ENCODE results near the gene PNKD.

DNA sequence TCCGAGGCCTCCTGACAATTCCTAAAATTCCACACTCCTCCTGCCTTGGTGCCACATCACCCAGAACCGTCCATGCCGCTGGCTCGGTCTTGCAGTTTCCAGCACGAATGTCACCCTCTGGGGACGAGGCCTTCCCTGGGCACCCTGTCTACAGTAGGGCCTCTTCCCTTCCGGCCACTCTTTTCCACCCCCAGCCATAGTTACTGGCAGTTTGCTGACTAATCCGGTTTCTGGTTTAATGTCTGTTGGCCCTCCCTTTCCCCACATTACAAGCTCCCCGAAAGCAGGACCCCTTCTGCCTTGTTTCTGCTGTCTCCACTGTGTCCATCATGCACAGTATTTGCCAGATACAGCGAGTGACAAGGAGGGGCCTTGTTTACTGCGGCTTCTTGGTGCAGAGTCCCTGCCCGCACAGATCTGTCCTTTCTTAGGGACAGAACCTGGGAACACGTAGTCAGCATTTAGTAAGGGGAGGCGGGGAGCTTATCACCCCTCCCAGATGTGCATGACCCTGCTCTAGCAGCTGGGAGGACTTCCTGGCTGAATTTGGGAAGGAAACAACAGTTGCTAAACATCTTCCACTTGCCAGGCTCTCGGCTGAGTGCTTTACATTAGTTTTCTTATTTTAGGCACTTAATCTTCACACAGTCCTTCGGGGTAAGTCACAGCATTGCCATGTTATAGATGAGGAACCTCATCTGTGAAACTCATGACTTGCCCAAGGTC is 62.8 kb downstream of the PNKD start:
- no peak for TF ChIP-seq EP300 (IDR thresholded peaks at IDR 0.05)
- TF ChIP-seq, protein P1, sequence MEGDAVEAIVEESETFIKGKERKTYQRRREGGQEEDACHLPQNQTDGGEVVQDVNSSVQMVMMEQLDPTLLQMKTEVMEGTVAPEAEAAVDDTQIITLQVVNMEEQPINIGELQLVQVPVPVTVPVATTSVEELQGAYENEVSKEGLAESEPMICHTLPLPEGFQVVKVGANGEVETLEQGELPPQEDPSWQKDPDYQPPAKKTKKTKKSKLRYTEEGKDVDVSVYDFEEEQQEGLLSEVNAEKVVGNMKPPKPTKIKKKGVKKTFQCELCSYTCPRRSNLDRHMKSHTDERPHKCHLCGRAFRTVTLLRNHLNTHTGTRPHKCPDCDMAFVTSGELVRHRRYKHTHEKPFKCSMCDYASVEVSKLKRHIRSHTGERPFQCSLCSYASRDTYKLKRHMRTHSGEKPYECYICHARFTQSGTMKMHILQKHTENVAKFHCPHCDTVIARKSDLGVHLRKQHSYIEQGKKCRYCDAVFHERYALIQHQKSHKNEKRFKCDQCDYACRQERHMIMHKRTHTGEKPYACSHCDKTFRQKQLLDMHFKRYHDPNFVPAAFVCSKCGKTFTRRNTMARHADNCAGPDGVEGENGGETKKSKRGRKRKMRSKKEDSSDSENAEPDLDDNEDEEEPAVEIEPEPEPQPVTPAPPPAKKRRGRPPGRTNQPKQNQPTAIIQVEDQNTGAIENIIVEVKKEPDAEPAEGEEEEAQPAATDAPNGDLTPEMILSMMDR (IDR thresholded peaks at IDR 0.05): no peak
- no peak for TF ChIP-seq POLR2A (IDR thresholded peaks at IDR 0.05)
